ENCODE measurements around the gene TNFRSF8. TPM values are rescaled to one million over a fixed set of nuclear protein-coding genes. Genes with fewer than 3 reads are reported as not detected.
"Not testable (repeated sequence)": the region's sequence is repeated elsewhere in the genome, so short reads cannot be mapped to it uniquely, and the experiment has no call there.

TNFRSF8 gene
- polyA plus RNA-seq, 1 donor (not counting 4 experiments of a cell fraction or from before 2014, with no cell fraction given): 0.03 TPM

GRCh38 chr1:12039164-12039525, 24.0 kb upstream of the TNFRSF8 start:
- TF ChIP-seq CTCF (optimal IDR thresholded peaks at IDR 0.05 in 1 of 3, IDR thresholded peaks at IDR 0.05 in 1 of 3, conservative IDR thresholded peaks at IDR 0.05 in 1 of 3; ENCODE audit: extremely low read depth in 1 of 3, insufficient read depth in 2 of 3, low read length in 3 of 3) (no peak), EZH2 (IDR thresholded peaks at IDR 0.05; ENCODE audit: low read length) (no peak)
- no peak for FAIRE-seq
- dilution Hi-C loops (cut with MboI; ENCODE audit: extremely low pct_ligation_motif_present, low sequenced_read_pairs): no loop called here

GRCh38 chr1:12039824-12040456, 23.2 kb upstream of the TNFRSF8 start:
- FAIRE-seq; DNase-seq (ENCODE audit: low read depth, low spot score); H3K9me3 ChIP-seq (ENCODE audit: control insufficient read depth, low read depth, low read length); H3K27ac ChIP-seq (ENCODE audit: control insufficient read depth, insufficient read depth, low read length); dilution Hi-C loops (cut with MboI; ENCODE audit: extremely low pct_ligation_motif_present, low sequenced_read_pairs); H3K4me3 ChIP-seq (ENCODE audit: control insufficient read depth in 2 of 3, extremely low read depth in 1 of 3, insufficient read depth in 2 of 3, low read depth in 1 of 3, low read length in 3 of 3); H3K36me3 ChIP-seq (ENCODE audit: control insufficient read depth in 2 of 2, extremely low read depth in 1 of 2, insufficient read depth in 2 of 2, low read length in 2 of 2); H3K27me3 ChIP-seq (ENCODE audit: control insufficient read depth, extremely low read depth, insufficient read depth, low read length); H3K9ac ChIP-seq (ENCODE audit: control insufficient read depth, extremely low read depth, insufficient read depth, low read length); H2AFZ ChIP-seq (ENCODE audit: control insufficient read depth, low read length); H3K4me2 ChIP-seq (ENCODE audit: control insufficient read depth, extremely low read depth, insufficient read depth, low read depth, low read length); H4K20me1 ChIP-seq (ENCODE audit: control insufficient read depth, extremely low read depth, insufficient read depth, low read length); H3K9me1 ChIP-seq (ENCODE audit: control insufficient read depth, extremely low read depth, insufficient read depth, low read length); H3K4me1 ChIP-seq (ENCODE audit: control insufficient read depth, extremely low read depth, insufficient read depth, low read length); H3K79me2 ChIP-seq (ENCODE audit: control insufficient read depth, insufficient read depth, low read length): not testable (repeated sequence)

More at GRCh38 chr1:12039164-12039525, 24.0 kb upstream of the TNFRSF8 start:
- no peak for DNase-seq (ENCODE audit: low read depth, low spot score)
- Histone ChIP-seq H3K27ac (ENCODE audit: control insufficient read depth, insufficient read depth, low read length) (no peak overlapping the region), H3K9ac (ENCODE audit: control insufficient read depth, extremely low read depth, insufficient read depth, low read length) (no peak overlapping the region), H3K79me2 (ENCODE audit: control insufficient read depth, insufficient read depth, low read length) (no peaks in the 10 kb centered on the region), H2AFZ (ENCODE audit: control insufficient read depth, low read length) (no peak overlapping the region), H3K4me1 (ENCODE audit: control insufficient read depth, extremely low read depth, insufficient read depth, low read length) (no peaks in the 10 kb centered on the region), H3K9me1 (ENCODE audit: control insufficient read depth, extremely low read depth, insufficient read depth, low read length) (no peaks in the 10 kb centered on the region), H3K9me3 (ENCODE audit: control insufficient read depth, low read depth, low read length) (no peaks in the 10 kb centered on the region), H3K36me3 (ENCODE audit: control insufficient read depth in 2 of 2, extremely low read depth in 1 of 2, insufficient read depth in 2 of 2, low read length in 2 of 2) (no peaks in the 10 kb centered on the region), H3K27me3 (ENCODE audit: control insufficient read depth, extremely low read depth, insufficient read depth, low read length) (no peaks in the 10 kb centered on the region), H4K20me1 (ENCODE audit: control insufficient read depth, extremely low read depth, insufficient read depth, low read length) (no peaks in the 10 kb centered on the region), H3K4me2 (ENCODE audit: control insufficient read depth, extremely low read depth, insufficient read depth, low read depth, low read length) (no peak overlapping the region), H3K4me3 (ENCODE audit: control insufficient read depth in 2 of 3, extremely low read depth in 1 of 3, insufficient read depth in 2 of 3, low read depth in 1 of 3, low read length in 3 of 3) (no peak overlapping the region)

Measured in keratinocyte (primary cell).